CD14-positive monocyte (primary cell): Measurements from ENCODE around the gene VCAM1. TPM values are rescaled to one million over a fixed set of nuclear protein-coding genes. Genes with fewer than 3 reads are reported as not detected.

Experiments
- DNase-seq, 3 donors: peaks; one replicate each; pipeline ENCODE4 v3.0.0-alpha.2; 2011 to 2022
- H2AFZ ChIP-seq: 2 replicates; pipeline ENCODE4 v1.6.0; 2012; ENCODE audit warnings: mild to moderate bottlenecking, low read depth, low read length, inconsistent platforms; ENCODE audit not compliant: insufficient read depth, poor library complexity, severe bottlenecking
- H3K27ac ChIP-seq, 2 donors: 1 replicate in 1 of 2; 2 replicates in 1 of 2; pipeline ENCODE4 v1.5.1; 2012 to 2013; ENCODE audit warnings: low read length in 2 of 2, control low read depth in 1 of 2, inconsistent platforms in 1 of 2, low read depth in 1 of 2, mild to moderate bottlenecking in 1 of 2
- H3K27me3 ChIP-seq, 2 donors: one replicate each; pipeline versions ENCODE4 v1.6.0 to v1.6.1; 2011 to 2013; ENCODE audit warnings: low read length in 2 of 2; ENCODE audit not compliant: control insufficient read depth in 2 of 2, insufficient read depth in 2 of 2
- H3K36me3 ChIP-seq, 2 donors: replicated peaks in 1 of 2; 1 replicate in 1 of 2; 2 replicates in 1 of 2; pipeline versions ENCODE4 v1.5.1 to v1.6.1; 2012 to 2013; ENCODE audit warnings: low read length in 2 of 2, control low read depth in 1 of 2, inconsistent platforms in 1 of 2, mild to moderate bottlenecking in 1 of 2; ENCODE audit not compliant: insufficient read depth in 2 of 2, control insufficient read depth in 1 of 2
- H3K4me1 ChIP-seq, 2 donors: 1 replicate in 1 of 2; 2 replicates in 1 of 2; pipeline versions ENCODE4 v1.5.1 to v1.6.1; 2012 to 2013; ENCODE audit warnings: low read length in 2 of 2, control low read depth in 1 of 2, inconsistent platforms in 1 of 2, mild to moderate bottlenecking in 1 of 2, moderate library complexity in 1 of 2; ENCODE audit not compliant: insufficient read depth in 2 of 2, control insufficient read depth in 1 of 2
- H3K4me2 ChIP-seq: replicated peaks from 2 replicates; pipeline ENCODE3; 2012; ENCODE audit warnings: low read length, moderate library complexity, mild to moderate bottlenecking; ENCODE audit not compliant: poor library complexity, severe bottlenecking; ENCODE audit errors: extremely low read depth
- H3K4me3 ChIP-seq, 3 experiments: fragments of 200-600 bp in 1 of 3; sonication (generic) in 1 of 3; replicated peaks in 1 of 3; 1 replicate in 2 of 3; 2 replicates in 1 of 3; pipeline ENCODE4 v1.5.1; 2011 to 2013; ENCODE audit warnings: low read length in 3 of 3, mild to moderate bottlenecking in 3 of 3, control low read depth in 2 of 3, low read depth in 2 of 3, inconsistent platforms in 1 of 3, moderate library complexity in 1 of 3
- H3K79me2 ChIP-seq: 2 replicates; pipeline ENCODE4 v1.6.0; 2012; ENCODE audit warnings: mild to moderate bottlenecking, control low read depth, inconsistent platforms, low read length, moderate library complexity; ENCODE audit not compliant: insufficient read depth
- H3K9ac ChIP-seq: 2 replicates; pipeline ENCODE4 v1.6.0; 2017; ENCODE audit warnings: low read length, mild to moderate bottlenecking; ENCODE audit not compliant: insufficient read depth, poor library complexity, severe bottlenecking
- H3K9me3 ChIP-seq, 2 donors: replicated peaks in 1 of 2; 1 replicate in 1 of 2; 2 replicates in 1 of 2; pipeline versions ENCODE4 v1.5.1 to v1.6.1; 2012 to 2013; ENCODE audit warnings: low read length in 2 of 2, control low read depth in 1 of 2; ENCODE audit not compliant: control insufficient read depth in 1 of 2, insufficient read depth in 1 of 2
- H4K20me1 ChIP-seq: 2 replicates; pipeline ENCODE4 v1.6.0; 2012; ENCODE audit warnings: mild to moderate bottlenecking, low read length, control low read depth, moderate library complexity; ENCODE audit not compliant: insufficient read depth
- H3K27ac Mint-ChIP-seq, 7 donors: one replicate each; pipeline ENCODE4 v1.8.0; 2020; ENCODE audit warnings: mild to moderate bottlenecking in 7 of 7, mixed read lengths in 7 of 7, moderate library complexity in 6 of 7, inconsistent platforms in 2 of 7
- H3K27me3 Mint-ChIP-seq, 3 donors: one replicate each; pipeline ENCODE4 v1.8.0; 2021 to 2022; ENCODE audit warnings: low read depth in 3 of 3, mild to moderate bottlenecking in 3 of 3, mixed read lengths in 3 of 3, moderate library complexity in 3 of 3, inconsistent platforms in 1 of 3
- H3K36me3 Mint-ChIP-seq, 2 donors: one replicate each; pipeline ENCODE4 v1.8.0; 2020; ENCODE audit warnings: mixed read lengths in 2 of 2, inconsistent platforms in 1 of 2, mild to moderate bottlenecking in 1 of 2
- H3K4me1 Mint-ChIP-seq: one replicate; pipeline ENCODE4 v1.8.0; 2020; ENCODE audit warnings: mild to moderate bottlenecking, mixed read lengths
- H3K4me3 Mint-ChIP-seq, 2 donors: one replicate each; pipeline ENCODE4 v1.8.0; 2020; ENCODE audit warnings: mild to moderate bottlenecking in 2 of 2, mixed read lengths in 2 of 2, moderate library complexity in 1 of 2
- H3K9me3 Mint-ChIP-seq, 7 donors: one replicate each; pipeline ENCODE4 v1.8.0; 2020 to 2022; ENCODE audit warnings: mixed read lengths in 7 of 7, mild to moderate bottlenecking in 6 of 7, moderate library complexity in 6 of 7, inconsistent platforms in 2 of 7
- CTCF ChIP-seq: fragments of 200-600 bp; IDR thresholded peaks from one replicate; pipeline ENCODE4 v1.8.0; 2022; ENCODE audit warnings: antibody characterized with exemption, mild to moderate bottlenecking
- WGBS: methylation state at CpG from one replicate; pipeline ENCODE4 v1.1.5; 2013; ENCODE audit warnings: missing lambda C conversion rate; ENCODE audit not compliant: insufficient coverage; 5-methylcytosine and 5-hydroxymethylcytosine counted together
- intact Hi-C, 2 donors: fragments of 100-400 bp; cut with micrococcal nuclease; formaldehyde crosslinking; loops; one replicate each; pipeline versions ENCODE4 v1.15.0 to v1.15.1; 2023
- polyA plus RNA-seq, 3 donors: library from polyadenylated mRNA; depleted of rRNA in 1 of 3; unstranded in 2 of 3; stranded (reverse) in 1 of 3; fragments of 300-500 nt in 2 of 3; fragments of >200 nt in 1 of 3; fragmentation: Illumina TruSeq in 2 of 3; gene quantifications; 1 replicate in 2 of 3; 2 replicates in 1 of 3; pipeline ENCODE4 v1.2.3, GENCODE V29; 2012 to 2021

Gene VCAM1
- polyA plus RNA-seq, 3 donors, result not detected

- peaks cover 0 to 1% (median 0%) of the 10 kb centered on the region in 3 donors for H3K27me3 Mint-ChIP-seq
- H3K9me3 ChIP-seq, result no peaks in the 10 kb centered on the region
- H3K4me1 Mint-ChIP-seq, result no peaks in the 10 kb centered on the region
- H3K9ac ChIP-seq, result no peak overlapping the region
- H3K36me3 ChIP-seq, result no peaks in the 10 kb centered on the region
- no peak overlapping the region for H2AFZ ChIP-seq
- intact Hi-C loops, result no loop called here
- no peaks in the 10 kb centered on the region for H3K79me2 ChIP-seq
- no peak overlapping the region for H3K27ac Mint-ChIP-seq
- no peaks in the 10 kb centered on the region for H3K36me3 Mint-ChIP-seq
- no CpG with 5 or more reads among the region's 3 CpGs for WGBS
- no peak for DNase-seq
- no peaks in the 10 kb centered on the region for H3K4me1 ChIP-seq
- H3K27ac ChIP-seq, result no peak overlapping the region
- H3K27me3 ChIP-seq, result no peaks in the 10 kb centered on the region
- no peak overlapping the region for H3K4me3 Mint-ChIP-seq
- H4K20me1 ChIP-seq, result no peaks in the 10 kb centered on the region
- H3K9me3 Mint-ChIP-seq, result peaks cover 0 to 2% (median 0%) of the 10 kb centered on the region in 7 donors
- H3K4me2 ChIP-seq, result no peak overlapping the region
- TF ChIP-seq CTCF, result no peak
- no peak overlapping the region for H3K4me3 ChIP-seq
Measured at GRCh38 chr1:100704473-100704872, 15.1 kb upstream of the VCAM1 start.

- Histone ChIP-seq H3K4me3 (no peak overlapping the region), H3K36me3 (no peaks in the 10 kb centered on the region), H3K4me2 (no peak overlapping the region), H3K4me1 (no peaks in the 10 kb centered on the region), H4K20me1 (no peaks in the 10 kb centered on the region), H3K27ac (no peak overlapping the region), H3K9ac (no peak overlapping the region), H3K9me3 (no peaks in the 10 kb centered on the region), H2AFZ (no peak overlapping the region), H3K79me2 (no peaks in the 10 kb centered on the region), H3K27me3 (no peaks in the 10 kb centered on the region)
- no peak for DNase-seq
- no peaks in the 10 kb centered on the region for H3K36me3 Mint-ChIP-seq
- no peak overlapping the region for H3K27ac Mint-ChIP-seq
- H3K4me1 Mint-ChIP-seq, result no peaks in the 10 kb centered on the region
- intact Hi-C loops, result no loop called here
- TF ChIP-seq CTCF, result no peak
- peaks cover 0 to 1% (median 0%) of the 10 kb centered on the region in 3 donors for H3K27me3 Mint-ChIP-seq
- peaks cover 0 to 2% (median 0%) of the 10 kb centered on the region in 7 donors for H3K9me3 Mint-ChIP-seq
- no CpG with 5 or more reads among the region's 1 CpG for WGBS
- H3K4me3 Mint-ChIP-seq, result no peak overlapping the region
Measured at GRCh38 chr1:100706296-100706695, 13.2 kb upstream of the VCAM1 start.
